GM23338 (cell line): ENCODE data around the gene ATP10A. TPM values are rescaled to one million over a fixed set of nuclear protein-coding genes. Genes with fewer than 3 reads are reported as not detected.

ENCODE experiments used
- ATAC-seq: fragments of 200-7000 bp; cut with Tn5 transposase; 3 replicates; pipeline ENCODE4 v1.9.1; 2020
- DNase-seq: peaks from one replicate; pipeline ENCODE4 v3.0.0-alpha.2; 2015; ENCODE audit warnings: low spot score
- H2AFZ ChIP-seq: fragments of 200-600 bp; sonication (generic); 2 replicates; pipeline ENCODE4 v1.8.0; 2016; ENCODE audit warnings: antibody characterized with exemption, mild to moderate bottlenecking, moderate library complexity
- H3F3A ChIP-seq: fragments of 200-600 bp; sonication (generic); replicated peaks from 2 replicates; pipeline ENCODE4 v1.8.0; 2017; ENCODE audit warnings: antibody characterized with exemption, mixed run types, low read depth
- H3K27ac ChIP-seq: fragments of 200-600 bp; sonication (generic); 2 replicates; pipeline ENCODE4 v1.6.1; 2016; ENCODE audit warnings: low read depth
- H3K27me3 ChIP-seq: fragments of 200-600 bp; sonication (generic); 2 replicates; pipeline ENCODE4 v1.8.0; 2016; ENCODE audit warnings: mild to moderate bottlenecking, mixed run types, moderate library complexity; ENCODE audit not compliant: insufficient read depth
- H3K36me3 ChIP-seq: fragments of 200-600 bp; sonication (generic); 2 replicates; pipeline ENCODE4 v1.8.0; 2016; ENCODE audit warnings: mild to moderate bottlenecking; ENCODE audit not compliant: insufficient read depth
- H3K4me1 ChIP-seq: fragments of 200-600 bp; sonication (generic); 2 replicates; pipeline ENCODE4 v1.8.0; 2016; ENCODE audit warnings: mild to moderate bottlenecking, moderate library complexity; ENCODE audit not compliant: insufficient read depth
- H3K4me2 ChIP-seq: fragments of 200-600 bp; sonication (generic); 2 replicates; pipeline ENCODE4 v1.7.1; 2017; ENCODE audit warnings: mixed run types
- H3K4me3 ChIP-seq: fragments of 200-600 bp; sonication (generic); 2 replicates; pipeline ENCODE4 v1.6.1; 2016; ENCODE audit warnings: mixed run types
- H3K79me2 ChIP-seq: fragments of 200-600 bp; sonication (generic); replicated peaks from 2 replicates; pipeline ENCODE4 v1.8.0; 2017; ENCODE audit warnings: mild to moderate bottlenecking; ENCODE audit not compliant: insufficient read depth
- H3K9me2 ChIP-seq: fragments of 200-600 bp; sonication (generic); 2 replicates; pipeline ENCODE4 v1.8.0; 2017; ENCODE audit not compliant: insufficient read depth
- H4K20me1 ChIP-seq: fragments of 200-600 bp; sonication (generic); replicated peaks from 2 replicates; pipeline ENCODE4 v1.8.0; 2017; ENCODE audit warnings: mild to moderate bottlenecking; ENCODE audit not compliant: insufficient read depth
- H3K27ac Mint-ChIP-seq: 2 replicates; pipeline ENCODE4 v1.8.0; 2020; ENCODE audit warnings: inconsistent platforms, mild to moderate bottlenecking, moderate library complexity, mixed read lengths
- H3K27me3 Mint-ChIP-seq: 3 replicates; pipeline ENCODE4 v1.8.0; 2022; ENCODE audit warnings: low read depth, mild to moderate bottlenecking, moderate library complexity, mixed read lengths, inconsistent platforms; ENCODE audit not compliant: insufficient read depth, poor library complexity
- H3K36me3 Mint-ChIP-seq: 3 replicates; pipeline ENCODE4 v1.8.0; 2021; ENCODE audit warnings: low read depth, mild to moderate bottlenecking, inconsistent platforms, moderate library complexity, mixed read lengths
- H3K4me1 Mint-ChIP-seq: 3 replicates; pipeline ENCODE4 v1.8.0; 2020; ENCODE audit warnings: mild to moderate bottlenecking, inconsistent platforms, mixed read lengths
- H3K4me3 Mint-ChIP-seq: 3 replicates; pipeline ENCODE4 v1.8.0; 2021; ENCODE audit warnings: moderate library complexity, mild to moderate bottlenecking, inconsistent platforms, mixed read lengths
- H3K9me3 Mint-ChIP-seq: 3 replicates; pipeline ENCODE4 v1.8.0; 2020; ENCODE audit warnings: moderate library complexity, mild to moderate bottlenecking, inconsistent platforms, mixed read lengths
- CREB1 ChIP-seq: fragments of 250-450 bp; sonication (Bioruptor Pico); IDR thresholded peaks from 2 replicates; pipeline ENCODE4 v1.5.0; 2020; ENCODE audit warnings: low read depth, mild to moderate bottlenecking, moderate library complexity
- CTCF ChIP-seq, 2 experiments: fragments of 200-600 bp in 1 of 2; sonication (generic) in 1 of 2; conservative IDR thresholded peaks; 2 replicates each; pipeline versions ENCODE4 v1.5.1 to v1.6.1; 2016 to 2017; ENCODE audit warnings: antibody characterized with exemption in 2 of 2, low read depth in 2 of 2, mild to moderate bottlenecking in 2 of 2, moderate library complexity in 1 of 2
- ETS1 ChIP-seq: IDR thresholded peaks from 2 replicates; pipeline ENCODE4 v1.6.1; 2016; ENCODE audit warnings: antibody characterized with exemption
- EZH2 ChIP-seq: fragments of 200-600 bp; sonication (generic); IDR thresholded peaks from one replicate; pipeline ENCODE4 v1.8.0; 2017; ENCODE audit warnings: antibody characterized with exemption, mild to moderate bottlenecking, low read depth; ENCODE audit not compliant: unreplicated experiment
- EZH2phosphoT487 ChIP-seq: fragments of 200-600 bp; sonication (generic); IDR thresholded peaks from one replicate; pipeline ENCODE4 v1.8.1; 2018; ENCODE audit warnings: antibody characterized with exemption; ENCODE audit not compliant: unreplicated experiment
- JUNB ChIP-seq: IDR thresholded peaks from one replicate; pipeline ENCODE4 v1.6.1; 2016; ENCODE audit warnings: antibody characterized with exemption; ENCODE audit not compliant: unreplicated experiment
- NANOG ChIP-seq: IDR thresholded peaks from 2 replicates; pipeline ENCODE4 v1.6.1; 2016; ENCODE audit warnings: antibody characterized with exemption, borderline replicate concordance
- POLR2AphosphoS5 ChIP-seq: IDR thresholded peaks from 2 replicates; pipeline ENCODE4 v1.6.1; 2016; ENCODE audit warnings: antibody characterized with exemption, low read depth
- REST ChIP-seq: IDR thresholded peaks from one replicate; pipeline ENCODE4 v1.6.1; 2018; ENCODE audit warnings: antibody characterized with exemption; ENCODE audit not compliant: unreplicated experiment
- STAT1 ChIP-seq: IDR thresholded peaks from one replicate; pipeline ENCODE4 v1.6.1; 2016; ENCODE audit warnings: antibody characterized with exemption; ENCODE audit not compliant: unreplicated experiment
- ZNF114 ChIP-seq: fragments of 250-450 bp; sonication (Bioruptor Pico); IDR thresholded peaks from 2 replicates; pipeline ENCODE4 v1.5.0; 2020; ENCODE audit warnings: mild to moderate bottlenecking, moderate library complexity
- ZNF331 ChIP-seq: fragments of 250-450 bp; sonication (Bioruptor Pico); IDR thresholded peaks from 2 replicates; pipeline ENCODE4 v1.5.0; 2020; ENCODE audit warnings: low read depth, mild to moderate bottlenecking, moderate library complexity
- polyA plus RNA-seq: library from polyadenylated mRNA; unstranded; fragments of >200 nt; fragmentation: Nextera tagmentation; extraction: Ambion mirVana; gene quantifications from 2 replicates; pipeline ENCODE4 v1.2.1, GENCODE V29; 2016
- total RNA-seq: library from RNA; depleted of rRNA; stranded (reverse); fragments of >200 nt; shearing (Covaris generic); gene quantifications from 2 replicates; pipeline ENCODE4 v1.2.3, GENCODE V29; 2014
- TF ChIP-seq, protein P1 (sequence below): fragments of 250-450 bp; sonication (Bioruptor Pico); IDR thresholded peaks from 2 replicates; pipeline ENCODE4 v1.5.0; 2020; ENCODE audit warnings: mild to moderate bottlenecking, moderate library complexity

ATP10A gene
- total and polyA plus RNA-seq, 2 experiments from 2014 or later = 0.36 to 5.6 TPM

- H3K27ac Mint-ChIP-seq = no peak overlapping the region
- Histone ChIP-seq H3K27me3 (no peaks in the 10 kb centered on the region), H3K36me3 (no peaks in the 10 kb centered on the region; the same call in 1 of the 2 replicates), H3K4me3 (no peak overlapping the region), H2AFZ (no peak overlapping the region), H3K79me2 (no peaks in the 10 kb centered on the region), H3K27ac (no peak overlapping the region), H3K4me1 (peaks cover 25% of the 10 kb centered on the region), H3K9me2 (no peaks in the 10 kb centered on the region), H3F3A (no peaks in the 10 kb centered on the region), H3K4me2 (no peak overlapping the region), H4K20me1 (no peaks in the 10 kb centered on the region)
- TF ChIP-seq POLR2AphosphoS5 (no peak), ZNF331 (CRISPR knock-in tag) (no peak), JUNB (no peak), CREB1 (CRISPR knock-in tag) (no peak), ETS1 (no peak), STAT1 (no peak), REST (no peak), ZNF114 (CRISPR knock-in tag) (no peak), NANOG (no peak), EZH2phosphoT487 (no peak), CTCF (conservative IDR thresholded peaks at IDR 0.05; ENCODE audit: low read depth in 2 of 2) (no peak), EZH2 (no peak)
- TF ChIP-seq, protein P1, sequence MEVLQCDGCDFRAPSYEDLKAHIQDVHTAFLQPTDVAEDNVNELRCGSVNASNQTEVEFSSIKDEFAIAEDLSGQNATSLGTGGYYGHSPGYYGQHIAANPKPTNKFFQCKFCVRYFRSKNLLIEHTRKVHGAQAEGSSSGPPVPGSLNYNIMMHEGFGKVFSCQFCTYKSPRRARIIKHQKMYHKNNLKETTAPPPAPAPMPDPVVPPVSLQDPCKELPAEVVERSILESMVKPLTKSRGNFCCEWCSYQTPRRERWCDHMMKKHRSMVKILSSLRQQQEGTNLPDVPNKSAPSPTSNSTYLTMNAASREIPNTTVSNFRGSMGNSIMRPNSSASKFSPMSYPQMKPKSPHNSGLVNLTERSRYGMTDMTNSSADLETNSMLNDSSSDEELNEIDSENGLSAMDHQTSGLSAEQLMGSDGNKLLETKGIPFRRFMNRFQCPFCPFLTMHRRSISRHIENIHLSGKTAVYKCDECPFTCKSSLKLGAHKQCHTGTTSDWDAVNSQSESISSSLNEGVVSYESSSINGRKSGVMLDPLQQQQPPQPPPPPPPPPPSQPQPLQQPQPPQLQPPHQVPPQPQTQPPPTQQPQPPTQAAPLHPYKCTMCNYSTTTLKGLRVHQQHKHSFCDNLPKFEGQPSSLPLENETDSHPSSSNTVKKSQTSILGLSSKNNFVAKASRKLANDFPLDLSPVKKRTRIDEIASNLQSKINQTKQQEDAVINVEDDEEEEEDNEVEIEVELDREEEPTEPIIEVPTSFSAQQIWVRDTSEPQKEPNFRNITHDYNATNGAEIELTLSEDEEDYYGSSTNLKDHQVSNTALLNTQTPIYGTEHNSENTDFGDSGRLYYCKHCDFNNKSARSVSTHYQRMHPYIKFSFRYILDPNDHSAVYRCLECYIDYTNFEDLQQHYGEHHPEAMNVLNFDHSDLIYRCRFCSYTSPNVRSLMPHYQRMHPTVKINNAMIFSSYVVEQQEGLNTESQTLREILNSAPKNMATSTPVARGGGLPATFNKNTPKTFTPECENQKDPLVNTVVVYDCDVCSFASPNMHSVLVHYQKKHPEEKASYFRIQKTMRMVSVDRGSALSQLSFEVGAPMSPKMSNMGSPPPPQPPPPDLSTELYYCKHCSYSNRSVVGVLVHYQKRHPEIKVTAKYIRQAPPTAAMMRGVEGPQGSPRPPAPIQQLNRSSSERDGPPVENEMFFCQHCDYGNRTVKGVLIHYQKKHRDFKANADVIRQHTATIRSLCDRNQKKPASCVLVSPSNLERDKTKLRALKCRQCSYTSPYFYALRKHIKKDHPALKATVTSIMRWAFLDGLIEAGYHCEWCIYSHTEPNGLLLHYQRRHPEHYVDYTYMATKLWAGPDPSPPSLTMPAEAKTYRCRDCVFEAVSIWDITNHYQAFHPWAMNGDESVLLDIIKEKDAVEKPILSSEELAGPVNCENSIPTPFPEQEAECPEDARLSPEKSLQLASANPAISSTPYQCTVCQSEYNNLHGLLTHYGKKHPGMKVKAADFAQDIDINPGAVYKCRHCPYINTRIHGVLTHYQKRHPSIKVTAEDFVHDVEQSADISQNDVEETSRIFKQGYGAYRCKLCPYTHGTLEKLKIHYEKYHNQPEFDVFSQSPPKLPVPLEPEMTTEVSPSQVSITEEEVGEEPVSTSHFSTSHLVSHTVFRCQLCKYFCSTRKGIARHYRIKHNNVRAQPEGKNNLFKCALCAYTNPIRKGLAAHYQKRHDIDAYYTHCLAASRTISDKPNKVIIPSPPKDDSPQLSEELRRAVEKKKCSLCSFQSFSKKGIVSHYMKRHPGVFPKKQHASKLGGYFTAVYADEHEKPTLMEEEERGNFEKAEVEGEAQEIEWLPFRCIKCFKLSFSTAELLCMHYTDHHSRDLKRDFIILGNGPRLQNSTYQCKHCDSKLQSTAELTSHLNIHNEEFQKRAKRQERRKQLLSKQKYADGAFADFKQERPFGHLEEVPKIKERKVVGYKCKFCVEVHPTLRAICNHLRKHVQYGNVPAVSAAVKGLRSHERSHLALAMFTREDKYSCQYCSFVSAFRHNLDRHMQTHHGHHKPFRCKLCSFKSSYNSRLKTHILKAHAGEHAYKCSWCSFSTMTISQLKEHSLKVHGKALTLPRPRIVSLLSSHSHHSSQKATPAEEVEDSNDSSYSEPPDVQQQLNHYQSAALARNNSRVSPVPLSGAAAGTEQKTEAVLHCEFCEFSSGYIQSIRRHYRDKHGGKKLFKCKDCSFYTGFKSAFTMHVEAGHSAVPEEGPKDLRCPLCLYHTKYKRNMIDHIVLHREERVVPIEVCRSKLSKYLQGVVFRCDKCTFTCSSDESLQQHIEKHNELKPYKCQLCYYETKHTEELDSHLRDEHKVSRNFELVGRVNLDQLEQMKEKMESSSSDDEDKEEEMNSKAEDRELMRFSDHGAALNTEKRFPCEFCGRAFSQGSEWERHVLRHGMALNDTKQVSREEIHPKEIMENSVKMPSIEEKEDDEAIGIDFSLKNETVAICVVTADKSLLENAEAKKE (CRISPR knock-in tag) = no peak
- H3K4me1 Mint-ChIP-seq = peaks cover 40% of the 10 kb centered on the region
- H3K4me3 Mint-ChIP-seq = no peak overlapping the region
- no peaks in the 10 kb centered on the region; the same call in 2 of the 3 replicates for H3K9me3 Mint-ChIP-seq
- no peak for ATAC-seq
- H3K27me3 Mint-ChIP-seq = peaks cover 12% of the 10 kb centered on the region
- H3K36me3 Mint-ChIP-seq = no peaks in the 10 kb centered on the region
- DNase-seq = no peak
Measured at GRCh38 chr15:25847051-25847450, 16.1 kb downstream of the ATP10A start.
